Measurements from ENCODE around the gene KLHL21. TPM values are rescaled to one million over a fixed set of nuclear protein-coding genes. Genes with fewer than 3 reads are reported as not detected.

Gene KLHL21
- total RNA-seq, 4 donors from 2014 or later = 105 to 125 (median 118) TPM

DNA sequence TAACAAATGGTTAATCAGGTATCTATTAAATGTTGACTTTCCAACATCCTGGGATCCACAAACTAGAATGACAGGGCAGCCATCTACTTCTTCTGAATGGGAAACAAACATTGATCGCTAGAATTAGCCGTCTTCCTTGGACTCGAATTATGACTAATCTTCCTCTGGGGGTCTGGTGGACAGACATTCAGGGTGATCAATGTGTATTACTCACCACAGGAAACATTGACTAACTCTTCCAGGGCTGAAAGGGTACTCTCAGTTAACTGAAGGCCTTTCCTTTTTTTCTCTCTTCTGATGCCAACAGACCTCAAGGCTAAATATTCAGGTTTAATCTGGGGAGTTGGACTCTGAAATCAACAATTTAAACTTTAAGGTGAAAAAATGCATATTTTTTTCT lies 57.8 kb downstream of the KLHL21 start:
- Histone ChIP-seq H3K36me3 (peaks cover 79% of the 10 kb centered on the region), H3K27ac (no peak overlapping the region)

More for the DNA sequence above, 57.8 kb downstream of the KLHL21 start:
- H3K4me3 ChIP-seq = no peak overlapping the region
- no peak for DNase-seq (ENCODE audit: low spot score in 2 of 2)
- H3K4me1 ChIP-seq = peaks cover 21% of the 10 kb centered on the region
- H3K9me3 ChIP-seq = no peaks in the 10 kb centered on the region
- WGBS = 68% methylated on average over 3 of the region's 3 CpGs
- no peak for TF ChIP-seq POLR2A (IDR thresholded peaks at IDR 0.05)
- TF ChIP-seq, protein P1, sequence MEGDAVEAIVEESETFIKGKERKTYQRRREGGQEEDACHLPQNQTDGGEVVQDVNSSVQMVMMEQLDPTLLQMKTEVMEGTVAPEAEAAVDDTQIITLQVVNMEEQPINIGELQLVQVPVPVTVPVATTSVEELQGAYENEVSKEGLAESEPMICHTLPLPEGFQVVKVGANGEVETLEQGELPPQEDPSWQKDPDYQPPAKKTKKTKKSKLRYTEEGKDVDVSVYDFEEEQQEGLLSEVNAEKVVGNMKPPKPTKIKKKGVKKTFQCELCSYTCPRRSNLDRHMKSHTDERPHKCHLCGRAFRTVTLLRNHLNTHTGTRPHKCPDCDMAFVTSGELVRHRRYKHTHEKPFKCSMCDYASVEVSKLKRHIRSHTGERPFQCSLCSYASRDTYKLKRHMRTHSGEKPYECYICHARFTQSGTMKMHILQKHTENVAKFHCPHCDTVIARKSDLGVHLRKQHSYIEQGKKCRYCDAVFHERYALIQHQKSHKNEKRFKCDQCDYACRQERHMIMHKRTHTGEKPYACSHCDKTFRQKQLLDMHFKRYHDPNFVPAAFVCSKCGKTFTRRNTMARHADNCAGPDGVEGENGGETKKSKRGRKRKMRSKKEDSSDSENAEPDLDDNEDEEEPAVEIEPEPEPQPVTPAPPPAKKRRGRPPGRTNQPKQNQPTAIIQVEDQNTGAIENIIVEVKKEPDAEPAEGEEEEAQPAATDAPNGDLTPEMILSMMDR (IDR thresholded peaks at IDR 0.05) = no peak
- no peak for TF ChIP-seq POLR2AphosphoS5 (IDR thresholded peaks at IDR 0.05)
- no peak for TF ChIP-seq EP300 (IDR thresholded peaks at IDR 0.05)
- no peaks in the 10 kb centered on the region for H3K27me3 ChIP-seq

Other genes with a start within 250 kb of the KLHL21 start
- 10 to 100 TPM in 3 of 4 donors, 1 to 10 TPM in 1; 8.4 to 40.5 (median 26.7) TPM for gene ACOT7, start 209.1 kb downstream of the KLHL21 start, total RNA-seq
- gene HES2, start 182.9 kb downstream of the KLHL21 start, total RNA-seq = 10 to 100 TPM; 18.2 to 36.4 (median 24.9) TPM
- gene ESPN, start 178.1 kb downstream of the KLHL21 start, total RNA-seq = 10 to 100 TPM; 37.6 to 54.4 (median 48.8) TPM
- gene TNFRSF25, start 136.7 kb downstream of the KLHL21 start, total RNA-seq = 100 to 1,000 TPM in 2 of 4 donors, 10 to 100 TPM in 2; 66.8 to 411 (median 99.5) TPM
- 100 to 1,000 TPM in 2 of 4 donors, 10 to 100 TPM in 2; 76.3 to 347 (median 107) TPM for gene PLEKHG5, start 111.2 kb downstream of the KLHL21 start, total RNA-seq
- 10 to 100 TPM; 19.4 to 33.6 (median 27.5) TPM for gene NOL9, start 48.4 kb downstream of the KLHL21 start, total RNA-seq
- under 1 TPM in 2 of 4 donors, not detected in 2; 0.40 to 0.45 TPM for gene TAS1R1, start 47.6 kb downstream of the KLHL21 start, total RNA-seq
- 10 to 100 TPM; 17.8 to 26.7 (median 21.6) TPM for gene ZBTB48, start 22.9 kb downstream of the KLHL21 start, total RNA-seq
- gene PHF13, start 10.9 kb upstream of the KLHL21 start, total RNA-seq = 10 to 100 TPM; 12.6 to 21.7 (median 17.0) TPM
- gene THAP3, start 22.0 kb upstream of the KLHL21 start, total RNA-seq = 10 to 100 TPM; 13.2 to 31.8 (median 24.8) TPM
- 10 to 100 TPM; 22.9 to 53.0 (median 31.4) TPM for gene DNAJC11, start 98.9 kb upstream of the KLHL21 start, total RNA-seq
- gene CAMTA1, start 182.6 kb upstream of the KLHL21 start, total RNA-seq = 10 to 100 TPM; 40.4 to 54.1 (median 46.6) TPM